Measurements from ENCODE around the gene MAT1A. TPM values are rescaled to one million over a fixed set of nuclear protein-coding genes. Genes with fewer than 3 reads are reported as not detected.

Gene MAT1A
- total RNA-seq, 1 experiment from 2014 or later = 2.3 TPM

DNA sequence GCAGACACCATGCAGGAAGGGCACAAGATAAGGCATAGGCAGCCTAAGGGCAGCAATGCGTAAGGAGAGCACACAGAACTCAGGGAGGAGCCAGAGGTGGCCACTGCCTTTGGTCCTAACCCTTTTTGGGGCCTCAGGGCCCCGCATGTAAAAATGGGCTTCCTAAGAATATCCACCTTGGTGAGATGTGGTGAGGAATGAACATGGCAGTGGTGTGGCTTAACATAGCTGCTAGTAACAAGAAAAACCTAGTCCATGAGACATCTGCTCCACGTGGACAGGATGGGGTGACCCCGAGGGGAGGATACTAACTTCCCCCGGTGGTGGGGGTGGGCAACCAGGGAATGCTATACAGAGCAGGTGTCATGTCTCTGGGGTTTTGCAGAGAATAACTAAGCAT is 18.0 kb downstream of the MAT1A start:
- Mint-ChIP-seq H3K27me3 (ENCODE audit: low read depth) (no peaks in the 10 kb centered on the region; the same call in 1 of the 2 replicates), H3K36me3 (peaks cover 9% of the 10 kb centered on the region), H3K9me3 (peaks cover 21% of the 10 kb centered on the region), H3K4me3 (no peak overlapping the region), H3K27ac (no peak overlapping the region), H3K4me1 (peaks cover 7% of the 10 kb centered on the region)
- ATAC-seq = no peak
- ChIA-PET CTCF (no interaction called here), POLR2A (no interaction called here)
- DNase-seq (ENCODE audit: low spot score) = no peak
- TF ChIP-seq PRRX2 (CRISPR knock-in tag; IDR thresholded peaks at IDR 0.05) (no peak), GRHL2 (CRISPR knock-in tag; IDR thresholded peaks at IDR 0.05; ENCODE audit: insufficient replicate concordance, severe bottlenecking) (no peak), TP53 (CRISPR knock-in tag; IDR thresholded peaks at IDR 0.05) (no peak), NFE2L1 (CRISPR knock-in tag; IDR thresholded peaks at IDR 0.05) (no peak), HMGA2 (CRISPR knock-in tag; IDR thresholded peaks at IDR 0.05) (no peak), ZNF423 (CRISPR knock-in tag; IDR thresholded peaks at IDR 0.05) (no peak), OVOL2 (CRISPR knock-in tag; IDR thresholded peaks at IDR 0.05; ENCODE audit: borderline replicate concordance) (no peak)
- TF ChIP-seq, protein P1, sequence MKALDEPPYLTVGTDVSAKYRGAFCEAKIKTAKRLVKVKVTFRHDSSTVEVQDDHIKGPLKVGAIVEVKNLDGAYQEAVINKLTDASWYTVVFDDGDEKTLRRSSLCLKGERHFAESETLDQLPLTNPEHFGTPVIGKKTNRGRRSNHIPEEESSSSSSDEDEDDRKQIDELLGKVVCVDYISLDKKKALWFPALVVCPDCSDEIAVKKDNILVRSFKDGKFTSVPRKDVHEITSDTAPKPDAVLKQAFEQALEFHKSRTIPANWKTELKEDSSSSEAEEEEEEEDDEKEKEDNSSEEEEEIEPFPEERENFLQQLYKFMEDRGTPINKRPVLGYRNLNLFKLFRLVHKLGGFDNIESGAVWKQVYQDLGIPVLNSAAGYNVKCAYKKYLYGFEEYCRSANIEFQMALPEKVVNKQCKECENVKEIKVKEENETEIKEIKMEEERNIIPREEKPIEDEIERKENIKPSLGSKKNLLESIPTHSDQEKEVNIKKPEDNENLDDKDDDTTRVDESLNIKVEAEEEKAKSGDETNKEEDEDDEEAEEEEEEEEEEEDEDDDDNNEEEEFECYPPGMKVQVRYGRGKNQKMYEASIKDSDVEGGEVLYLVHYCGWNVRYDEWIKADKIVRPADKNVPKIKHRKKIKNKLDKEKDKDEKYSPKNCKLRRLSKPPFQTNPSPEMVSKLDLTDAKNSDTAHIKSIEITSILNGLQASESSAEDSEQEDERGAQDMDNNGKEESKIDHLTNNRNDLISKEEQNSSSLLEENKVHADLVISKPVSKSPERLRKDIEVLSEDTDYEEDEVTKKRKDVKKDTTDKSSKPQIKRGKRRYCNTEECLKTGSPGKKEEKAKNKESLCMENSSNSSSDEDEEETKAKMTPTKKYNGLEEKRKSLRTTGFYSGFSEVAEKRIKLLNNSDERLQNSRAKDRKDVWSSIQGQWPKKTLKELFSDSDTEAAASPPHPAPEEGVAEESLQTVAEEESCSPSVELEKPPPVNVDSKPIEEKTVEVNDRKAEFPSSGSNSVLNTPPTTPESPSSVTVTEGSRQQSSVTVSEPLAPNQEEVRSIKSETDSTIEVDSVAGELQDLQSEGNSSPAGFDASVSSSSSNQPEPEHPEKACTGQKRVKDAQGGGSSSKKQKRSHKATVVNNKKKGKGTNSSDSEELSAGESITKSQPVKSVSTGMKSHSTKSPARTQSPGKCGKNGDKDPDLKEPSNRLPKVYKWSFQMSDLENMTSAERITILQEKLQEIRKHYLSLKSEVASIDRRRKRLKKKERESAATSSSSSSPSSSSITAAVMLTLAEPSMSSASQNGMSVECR (CRISPR knock-in tag; IDR thresholded peaks at IDR 0.05; ENCODE audit: borderline replicate concordance) = no peak

DNA sequence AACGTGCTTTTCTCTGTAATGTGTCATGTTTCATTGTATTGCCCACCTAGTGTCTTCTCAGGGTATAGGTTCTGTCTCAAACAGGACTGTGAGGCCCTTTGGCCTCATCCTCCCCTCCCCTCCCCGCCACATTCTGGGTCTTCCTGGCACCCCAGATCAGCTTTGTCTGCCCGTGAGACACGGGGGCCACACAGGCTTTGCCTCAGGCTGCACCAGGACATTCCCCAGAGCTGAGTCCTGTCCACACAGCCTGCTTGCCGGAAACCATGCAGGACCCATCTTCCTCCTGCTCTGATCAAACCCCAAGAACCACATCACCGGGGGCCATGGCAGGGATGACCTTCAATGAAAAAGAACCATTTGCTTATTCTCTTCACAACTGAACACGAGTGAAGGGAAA is 18.6 kb downstream of the MAT1A start:
- Mint-ChIP-seq H3K27ac (no peak overlapping the region), H3K4me3 (no peak overlapping the region), H3K9me3 (peaks cover 21% of the 10 kb centered on the region), H3K4me1 (peaks cover 10% of the 10 kb centered on the region), H3K36me3 (peaks cover 9% of the 10 kb centered on the region), H3K27me3 (ENCODE audit: low read depth) (no peaks in the 10 kb centered on the region; the same call in 1 of the 2 replicates)
- ChIA-PET CTCF (no interaction called here), POLR2A (no interaction called here)
- ATAC-seq (no peak), DNase-seq (ENCODE audit: low spot score) (no peak)
- TF ChIP-seq ZNF396 (CRISPR knock-in tag; IDR thresholded peaks at IDR 0.05; ENCODE audit: borderline replicate concordance) (no peak), SOX15 (CRISPR knock-in tag; IDR thresholded peaks at IDR 0.05) (no peak)
- TF ChIP-seq, protein P2, sequence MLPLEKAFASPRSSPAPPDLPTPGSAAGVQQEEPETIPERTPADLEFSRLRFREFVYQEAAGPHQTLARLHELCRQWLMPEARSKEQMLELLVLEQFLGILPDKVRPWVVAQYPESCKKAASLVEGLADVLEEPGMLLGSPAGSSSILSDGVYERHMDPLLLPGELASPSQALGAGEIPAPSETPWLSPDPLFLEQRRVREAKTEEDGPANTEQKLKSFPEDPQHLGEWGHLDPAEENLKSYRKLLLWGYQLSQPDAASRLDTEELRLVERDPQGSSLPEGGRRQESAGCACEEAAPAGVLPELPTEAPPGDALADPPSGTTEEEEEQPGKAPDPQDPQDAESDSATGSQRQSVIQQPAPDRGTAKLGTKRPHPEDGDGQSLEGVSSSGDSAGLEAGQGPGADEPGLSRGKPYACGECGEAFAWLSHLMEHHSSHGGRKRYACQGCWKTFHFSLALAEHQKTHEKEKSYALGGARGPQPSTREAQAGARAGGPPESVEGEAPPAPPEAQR (CRISPR knock-in tag; IDR thresholded peaks at IDR 0.05) = no peak

DNA sequence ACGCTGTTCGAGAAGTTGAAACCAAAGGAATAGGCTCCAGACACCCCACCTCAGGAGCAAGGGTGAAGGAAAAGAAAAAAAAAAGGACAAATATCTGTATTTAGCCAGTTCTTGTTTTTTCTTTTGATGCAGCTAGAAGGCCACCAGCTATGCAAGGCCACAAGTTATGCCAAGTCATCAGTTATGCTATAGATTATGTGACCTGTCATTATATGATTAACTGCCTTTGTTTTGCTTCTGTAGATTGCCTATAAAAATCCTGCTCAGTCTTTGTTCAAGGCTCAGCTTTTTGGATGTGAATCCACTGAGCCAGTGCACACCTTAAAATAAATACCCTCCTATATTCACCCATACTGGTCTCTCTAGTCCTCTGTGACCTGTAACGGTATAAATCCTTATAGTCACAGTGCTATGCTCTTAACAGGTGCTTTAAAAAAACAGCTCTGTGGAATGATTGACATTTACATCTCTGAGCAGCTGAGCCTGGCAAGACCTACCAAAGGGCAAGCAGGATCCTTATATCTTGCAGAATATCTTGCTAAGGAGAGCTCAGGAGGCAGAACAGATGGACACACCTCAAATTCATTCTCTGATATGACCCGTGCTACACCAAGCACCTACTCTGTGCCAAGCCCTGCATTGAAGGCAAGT is 20.4 kb downstream of the MAT1A start:
- H3K27me3 Mint-ChIP-seq (ENCODE audit: low read depth) = peaks cover 3% of the 10 kb centered on the region; the same call in 1 of the 2 replicates
- CTCF ChIA-PET = interaction anchor here (0.6 to 1.4 kb wide), 2 partner anchors 8 to 27 kb away, joined by 3 to 5 read pairs; no protein-coding TSS in a partner anchor
- H3K4me3 Mint-ChIP-seq = no peak overlapping the region
- POLR2A ChIA-PET = no interaction called here
- no peak overlapping the region for H3K27ac Mint-ChIP-seq
- peaks cover 24% of the 10 kb centered on the region for H3K9me3 Mint-ChIP-seq
- ATAC-seq = no peak
- no peak for DNase-seq (ENCODE audit: low spot score)
- peaks cover 11% of the 10 kb centered on the region for H3K36me3 Mint-ChIP-seq
- H3K4me1 Mint-ChIP-seq = peaks cover 21% of the 10 kb centered on the region
- TF ChIP-seq KAT7 (CRISPR knock-in tag; IDR thresholded peaks at IDR 0.05; ENCODE audit: borderline replicate concordance) (no peak), JAZF1 (CRISPR knock-in tag; IDR thresholded peaks at IDR 0.05) (no peak)
- TF ChIP-seq, protein P3, sequence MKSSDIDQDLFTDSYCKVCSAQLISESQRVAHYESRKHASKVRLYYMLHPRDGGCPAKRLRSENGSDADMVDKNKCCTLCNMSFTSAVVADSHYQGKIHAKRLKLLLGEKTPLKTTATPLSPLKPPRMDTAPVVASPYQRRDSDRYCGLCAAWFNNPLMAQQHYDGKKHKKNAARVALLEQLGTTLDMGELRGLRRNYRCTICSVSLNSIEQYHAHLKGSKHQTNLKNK (CRISPR knock-in tag; IDR thresholded peaks at IDR 0.05) = no peak
- TF ChIP-seq, protein P4, sequence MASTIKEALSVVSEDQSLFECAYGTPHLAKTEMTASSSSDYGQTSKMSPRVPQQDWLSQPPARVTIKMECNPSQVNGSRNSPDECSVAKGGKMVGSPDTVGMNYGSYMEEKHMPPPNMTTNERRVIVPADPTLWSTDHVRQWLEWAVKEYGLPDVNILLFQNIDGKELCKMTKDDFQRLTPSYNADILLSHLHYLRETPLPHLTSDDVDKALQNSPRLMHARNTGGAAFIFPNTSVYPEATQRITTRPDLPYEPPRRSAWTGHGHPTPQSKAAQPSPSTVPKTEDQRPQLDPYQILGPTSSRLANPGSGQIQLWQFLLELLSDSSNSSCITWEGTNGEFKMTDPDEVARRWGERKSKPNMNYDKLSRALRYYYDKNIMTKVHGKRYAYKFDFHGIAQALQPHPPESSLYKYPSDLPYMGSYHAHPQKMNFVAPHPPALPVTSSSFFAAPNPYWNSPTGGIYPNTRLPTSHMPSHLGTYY (CRISPR knock-in tag; IDR thresholded peaks at IDR 0.05) = no peak
- TF ChIP-seq, protein P5, sequence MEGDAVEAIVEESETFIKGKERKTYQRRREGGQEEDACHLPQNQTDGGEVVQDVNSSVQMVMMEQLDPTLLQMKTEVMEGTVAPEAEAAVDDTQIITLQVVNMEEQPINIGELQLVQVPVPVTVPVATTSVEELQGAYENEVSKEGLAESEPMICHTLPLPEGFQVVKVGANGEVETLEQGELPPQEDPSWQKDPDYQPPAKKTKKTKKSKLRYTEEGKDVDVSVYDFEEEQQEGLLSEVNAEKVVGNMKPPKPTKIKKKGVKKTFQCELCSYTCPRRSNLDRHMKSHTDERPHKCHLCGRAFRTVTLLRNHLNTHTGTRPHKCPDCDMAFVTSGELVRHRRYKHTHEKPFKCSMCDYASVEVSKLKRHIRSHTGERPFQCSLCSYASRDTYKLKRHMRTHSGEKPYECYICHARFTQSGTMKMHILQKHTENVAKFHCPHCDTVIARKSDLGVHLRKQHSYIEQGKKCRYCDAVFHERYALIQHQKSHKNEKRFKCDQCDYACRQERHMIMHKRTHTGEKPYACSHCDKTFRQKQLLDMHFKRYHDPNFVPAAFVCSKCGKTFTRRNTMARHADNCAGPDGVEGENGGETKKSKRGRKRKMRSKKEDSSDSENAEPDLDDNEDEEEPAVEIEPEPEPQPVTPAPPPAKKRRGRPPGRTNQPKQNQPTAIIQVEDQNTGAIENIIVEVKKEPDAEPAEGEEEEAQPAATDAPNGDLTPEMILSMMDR (IDR thresholded peaks at IDR 0.05) = no peak
- TF ChIP-seq, protein P6, sequence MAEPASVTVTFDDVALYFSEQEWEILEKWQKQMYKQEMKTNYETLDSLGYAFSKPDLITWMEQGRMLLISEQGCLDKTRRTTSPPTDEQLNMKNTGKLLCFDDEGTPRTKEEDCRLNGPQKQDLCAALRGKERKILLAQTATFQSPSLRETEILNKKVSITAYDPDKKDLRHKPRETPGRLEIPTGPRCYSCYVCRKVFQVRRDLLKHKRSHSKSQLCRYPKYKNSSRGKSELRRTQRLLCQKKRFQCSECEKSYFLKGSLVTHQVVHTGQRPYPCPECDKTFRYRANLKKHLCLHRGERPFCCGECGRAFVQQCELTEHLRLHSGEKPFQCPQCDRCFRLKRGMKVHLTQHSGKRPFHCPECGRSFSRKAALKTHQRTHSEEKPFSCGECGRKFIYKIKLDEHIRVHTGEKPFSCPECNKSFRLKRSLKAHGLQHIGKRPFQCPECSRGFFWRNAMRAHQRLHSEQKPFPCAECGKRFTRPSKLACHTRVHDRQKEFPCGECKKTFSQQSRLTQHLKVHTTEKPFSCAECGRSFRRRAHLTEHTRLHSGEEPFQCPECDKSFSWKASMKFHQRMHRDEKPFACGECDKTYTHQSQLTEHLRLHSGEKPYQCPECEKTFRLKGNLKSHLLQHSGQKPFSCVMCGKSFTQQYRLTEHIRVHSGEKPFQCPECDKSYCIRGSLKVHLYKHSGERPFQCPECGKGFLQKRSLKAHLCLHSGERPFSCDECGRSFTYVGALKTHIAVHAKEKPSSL (CRISPR knock-in tag; conservative IDR thresholded peaks at IDR 0.05) = no peak

Data from WTC11 (cell line).